ENCODE results near the gene TMTC2. TPM values are rescaled to one million over a fixed set of nuclear protein-coding genes. Genes with fewer than 3 reads are reported as not detected.

Gene TMTC2
- total and polyA plus RNA-seq, 12 donors = 1.6 to 4.4 (median 2.7) TPM

DNA sequence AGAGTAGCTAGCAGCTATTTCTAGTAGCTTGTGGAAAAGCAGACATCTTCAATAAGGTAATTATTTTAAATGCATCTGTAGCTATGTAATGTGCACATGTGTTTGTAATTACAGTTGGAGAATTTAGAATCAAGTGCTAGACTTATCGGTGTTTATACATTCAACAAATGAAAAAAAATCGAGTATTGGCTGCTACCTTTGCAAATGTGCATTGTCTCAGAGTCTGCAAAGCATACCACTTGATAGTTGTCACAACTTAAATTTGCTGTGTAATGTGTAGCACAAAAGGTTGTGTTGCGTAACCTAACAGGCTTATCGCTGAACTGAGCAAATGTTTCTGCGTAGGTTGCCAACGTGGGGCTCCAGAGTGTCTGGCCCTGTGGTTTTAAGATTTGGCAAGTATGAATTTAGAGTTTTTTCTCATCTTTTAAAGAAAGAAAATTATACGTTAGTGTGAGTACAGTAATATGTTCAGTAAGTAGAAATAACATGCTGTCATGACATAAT is 44.3 kb downstream of the TMTC2 start:
- Histone ChIP-seq H3K36me3 (replicated peaks in 1 of 2) (no peaks in the 10 kb centered on the region), H3K27ac (no peak overlapping the region), H3K9me3 (replicated peaks in 1 of 3) (no peaks in the 10 kb centered on the region), H3K27me3 (no peaks in the 10 kb centered on the region), H3K4me3 (no peak overlapping the region), H3K4me1 (replicated peaks in 1 of 2) (no peaks in the 10 kb centered on the region)
- 83 to 91% (median 84%) methylated on average over 7 of the region's 7 CpGs for WGBS, 4 donors
- no peak for DNase-seq
- TF ChIP-seq, protein P1, sequence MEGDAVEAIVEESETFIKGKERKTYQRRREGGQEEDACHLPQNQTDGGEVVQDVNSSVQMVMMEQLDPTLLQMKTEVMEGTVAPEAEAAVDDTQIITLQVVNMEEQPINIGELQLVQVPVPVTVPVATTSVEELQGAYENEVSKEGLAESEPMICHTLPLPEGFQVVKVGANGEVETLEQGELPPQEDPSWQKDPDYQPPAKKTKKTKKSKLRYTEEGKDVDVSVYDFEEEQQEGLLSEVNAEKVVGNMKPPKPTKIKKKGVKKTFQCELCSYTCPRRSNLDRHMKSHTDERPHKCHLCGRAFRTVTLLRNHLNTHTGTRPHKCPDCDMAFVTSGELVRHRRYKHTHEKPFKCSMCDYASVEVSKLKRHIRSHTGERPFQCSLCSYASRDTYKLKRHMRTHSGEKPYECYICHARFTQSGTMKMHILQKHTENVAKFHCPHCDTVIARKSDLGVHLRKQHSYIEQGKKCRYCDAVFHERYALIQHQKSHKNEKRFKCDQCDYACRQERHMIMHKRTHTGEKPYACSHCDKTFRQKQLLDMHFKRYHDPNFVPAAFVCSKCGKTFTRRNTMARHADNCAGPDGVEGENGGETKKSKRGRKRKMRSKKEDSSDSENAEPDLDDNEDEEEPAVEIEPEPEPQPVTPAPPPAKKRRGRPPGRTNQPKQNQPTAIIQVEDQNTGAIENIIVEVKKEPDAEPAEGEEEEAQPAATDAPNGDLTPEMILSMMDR (IDR thresholded peaks at IDR 0.05) = no peak
- TF ChIP-seq POLR2A (IDR thresholded peaks at IDR 0.05) = no peak
- intact Hi-C loops (cut with DNase I) = no loop called here

DNA sequence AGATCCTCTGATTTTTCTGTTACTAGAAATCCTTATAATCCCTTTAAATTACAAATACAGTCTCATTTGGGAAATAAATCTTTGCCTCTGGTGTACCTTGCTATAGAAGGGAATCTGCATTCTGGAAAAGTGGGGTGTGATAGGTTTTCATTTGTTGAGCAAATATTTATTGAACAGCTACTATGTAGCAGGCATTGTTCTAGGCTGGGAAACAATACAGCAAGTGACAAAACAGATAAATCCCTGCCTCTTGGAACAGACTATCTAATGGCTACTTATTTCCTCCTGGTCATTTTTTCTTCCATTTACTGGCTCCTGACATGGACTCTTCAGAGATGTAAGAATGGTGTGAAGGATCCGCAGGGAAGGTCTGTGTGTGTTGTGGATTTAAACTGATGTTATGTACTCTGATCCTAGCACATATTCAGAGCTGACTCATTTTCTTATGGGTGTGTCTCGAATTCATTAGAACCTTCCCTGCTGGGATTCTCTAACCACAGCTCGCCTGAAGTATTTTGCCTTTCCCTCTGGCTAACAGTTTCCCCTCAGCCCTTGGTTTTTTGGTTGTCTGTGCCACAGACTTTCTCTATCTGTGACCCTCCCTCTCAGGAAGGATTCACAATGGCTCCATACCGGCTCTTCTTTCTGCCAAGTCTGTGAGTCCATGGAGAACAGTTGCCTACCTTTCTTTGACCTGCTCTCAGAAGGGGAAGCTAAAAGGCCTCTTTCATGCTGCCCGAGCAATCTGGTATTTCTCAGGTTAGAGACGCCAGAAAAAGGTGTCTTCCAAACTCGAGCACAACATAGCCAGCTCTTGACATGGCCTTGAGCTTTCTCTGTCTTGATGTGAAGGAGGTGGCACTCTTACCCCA is 53.7 kb downstream of the TMTC2 start:
- 82 to 96% (median 87%) methylated on average over 7 of the region's 7 CpGs for WGBS, 4 donors
- no peaks in the 10 kb centered on the region for H3K27me3 ChIP-seq
- TF ChIP-seq POLR2A (IDR thresholded peaks at IDR 0.05) = no peak
- TF ChIP-seq, protein P1 (IDR thresholded peaks at IDR 0.05) = no peak
- no peak overlapping the region for H3K27ac ChIP-seq
- H3K36me3 ChIP-seq (replicated peaks in 1 of 2) = no peaks in the 10 kb centered on the region
- no peak for DNase-seq
- intact Hi-C loops (cut with DNase I) = no loop called here
- no peaks in the 10 kb centered on the region for H3K4me1 ChIP-seq (replicated peaks in 1 of 2)
- H3K4me3 ChIP-seq = no peak overlapping the region
- no peaks in the 10 kb centered on the region for H3K9me3 ChIP-seq (replicated peaks in 1 of 3)

DNA sequence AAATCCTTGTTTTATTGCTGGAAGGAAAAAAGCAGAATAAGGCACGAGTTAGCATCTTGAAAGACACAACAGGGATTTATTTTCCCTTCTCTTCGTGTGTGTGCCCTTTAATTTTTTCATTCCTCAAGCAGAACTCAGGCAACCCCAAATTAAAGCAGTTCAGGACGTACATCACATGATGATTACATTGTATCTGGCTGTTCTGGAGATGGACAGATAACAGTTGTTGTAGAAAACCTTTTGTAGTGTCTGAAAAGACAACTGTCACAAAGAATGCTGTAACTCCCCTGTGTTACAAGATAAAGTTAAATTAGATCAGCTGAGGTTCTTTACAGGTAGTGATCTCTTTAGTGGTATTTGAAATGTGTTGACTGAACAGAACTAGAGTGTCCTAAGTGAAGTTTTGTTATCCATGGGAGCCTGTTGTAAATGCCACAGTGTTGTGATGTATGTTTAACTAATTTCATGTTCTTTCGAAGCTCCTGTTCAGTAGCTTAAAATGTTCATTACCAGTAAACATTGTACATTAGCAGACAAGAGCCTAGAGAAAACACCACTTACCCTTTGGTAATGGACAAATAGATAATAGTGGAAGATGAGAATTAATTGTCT is 58.5 kb downstream of the TMTC2 start:
- no peak overlapping the region for H3K4me3 ChIP-seq
- H3K27ac ChIP-seq = no peak overlapping the region
- no peaks in the 10 kb centered on the region for H3K9me3 ChIP-seq (replicated peaks in 1 of 3)
- DNase-seq = no peak
- no peaks in the 10 kb centered on the region for H3K27me3 ChIP-seq
- no peaks in the 10 kb centered on the region for H3K36me3 ChIP-seq (replicated peaks in 1 of 2)
- intact Hi-C loops (cut with DNase I) = no loop called here
- H3K4me1 ChIP-seq (replicated peaks in 1 of 2) = no peaks in the 10 kb centered on the region
- 60 to 68% (median 63%) methylated on average over 4 of the region's 4 CpGs for WGBS, 4 donors
- TF ChIP-seq, protein P1 (IDR thresholded peaks at IDR 0.05) = no peak
- no peak for TF ChIP-seq POLR2A (IDR thresholded peaks at IDR 0.05)

DNA sequence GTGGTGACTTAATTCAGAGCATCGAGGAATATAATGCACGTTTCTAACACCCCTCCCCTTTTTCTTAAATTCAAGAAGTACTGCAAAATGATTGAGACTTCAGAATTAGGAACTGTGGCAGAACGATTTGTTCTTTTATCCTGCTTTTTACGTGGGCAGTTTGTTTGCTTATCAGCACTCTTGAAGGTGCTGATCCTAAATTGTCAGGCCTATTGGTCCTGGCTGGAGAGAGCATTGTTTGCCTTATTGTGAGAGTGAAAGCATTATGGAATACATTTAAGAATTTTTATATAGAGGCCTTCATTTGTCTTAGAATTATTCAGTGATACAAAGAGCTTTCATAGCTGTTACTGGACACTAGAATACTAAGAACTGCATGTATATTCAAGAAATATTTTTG is 59.1 kb downstream of the TMTC2 start:
- Histone ChIP-seq H3K9me3 (replicated peaks in 1 of 3) (no peaks in the 10 kb centered on the region), H3K27ac (no peak overlapping the region), H3K4me1 (replicated peaks in 1 of 2) (no peaks in the 10 kb centered on the region), H3K27me3 (no peaks in the 10 kb centered on the region), H3K36me3 (replicated peaks in 1 of 2) (no peaks in the 10 kb centered on the region), H3K4me3 (no peak overlapping the region)
- DNase-seq = no peak
- WGBS, 4 donors = 73 to 80% (median 77%) methylated on average over 4 of the region's 4 CpGs
- intact Hi-C loops (cut with DNase I) = no loop called here
- TF ChIP-seq POLR2A (IDR thresholded peaks at IDR 0.05) = no peak
- TF ChIP-seq, protein P1 (IDR thresholded peaks at IDR 0.05) = no peak

Data from adrenal gland (tissue), 12 donors.